PC-9 (cell line): ENCODE data around the gene TMEM253. TPM values are rescaled to one million over a fixed set of nuclear protein-coding genes. Genes with fewer than 3 reads are reported as not detected.

Experiments
- BruUV-seq: library from RNA; stranded (reverse); fragments of 400-500 nt; replicated peaks from 2 replicates; lab custom pipeline; 2021; lab: Mats Ljungman, UMichigan
- CTCF ChIA-PET: fragments of 300-600 bp; sonication (Branson Sonifier 250); formaldehyde crosslinking; loops from one replicate; lab custom pipeline; 2022; ENCODE audit warnings: antibody characterized with exemption; lab: Charles Lee
- POLR2A ChIA-PET: fragments of 300-600 bp; sonication (Branson Sonifier 250); formaldehyde crosslinking; loops from one replicate; lab custom pipeline; 2022; ENCODE audit warnings: antibody characterized with exemption; ENCODE audit not compliant: unreplicated experiment; lab: Charles Lee
- DNase-seq, 2 experiments: peaks; one replicate each; pipeline versions ENCODE4 v3.0.0 to v3.0.0-alpha.2; 2015 to 2022; ENCODE audit warnings: mixed read lengths in 1 of 2
- H2AFZ ChIP-seq: fragments of 200-600 bp; sonication (generic); 2 replicates; pipeline ENCODE4 v1.8.1; 2017; ENCODE audit warnings: antibody characterized with exemption
- H3F3A ChIP-seq: fragments of 200-600 bp; sonication (generic); 2 replicates; pipeline ENCODE4 v1.8.1; 2017; ENCODE audit warnings: antibody characterized with exemption, mild to moderate bottlenecking, low read depth; ENCODE audit not compliant: insufficient read depth
- H3K27ac ChIP-seq: fragments of 200-600 bp; sonication (generic); 2 replicates; pipeline ENCODE4 v1.6.1; 2016; ENCODE audit warnings: mixed run types
- H3K27me3 ChIP-seq: fragments of 200-600 bp; sonication (generic); 2 replicates; pipeline ENCODE4 v1.6.1; 2016; ENCODE audit warnings: low read depth, mixed run types; ENCODE audit not compliant: insufficient read depth
- H3K36me3 ChIP-seq: fragments of 200-600 bp; sonication (generic); 2 replicates; pipeline ENCODE4 v1.6.1; 2016; ENCODE audit warnings: low read depth, mixed run types
- H3K4me1 ChIP-seq: fragments of 200-600 bp; sonication (generic); replicated peaks from 2 replicates; pipeline ENCODE4 v1.6.1; 2016; ENCODE audit warnings: mixed run types; ENCODE audit not compliant: insufficient read depth
- H3K4me2 ChIP-seq: fragments of 200-600 bp; sonication (generic); 2 replicates; pipeline ENCODE4 v1.6.1; 2017; ENCODE audit warnings: mixed run types
- H3K4me3 ChIP-seq: fragments of 200-600 bp; sonication (generic); 2 replicates; pipeline ENCODE4 v1.6.1; 2016; ENCODE audit warnings: mixed run types
- H3K79me2 ChIP-seq: fragments of 200-600 bp; sonication (generic); 2 replicates; pipeline ENCODE4 v1.6.1; 2017; ENCODE audit warnings: low read depth, mixed run types
- H3K9me2 ChIP-seq: fragments of 200-600 bp; sonication (generic); 2 replicates; pipeline ENCODE4 v1.8.1; 2017; ENCODE audit warnings: mild to moderate bottlenecking; ENCODE audit not compliant: insufficient read depth
- H3K9me3 ChIP-seq: fragments of 200-600 bp; sonication (generic); 2 replicates; pipeline ENCODE4 v1.8.1; 2016; ENCODE audit warnings: low read depth; ENCODE audit not compliant: insufficient read depth
- H4K20me1 ChIP-seq: fragments of 200-600 bp; sonication (generic); 2 replicates; pipeline ENCODE4 v1.8.1; 2017; ENCODE audit not compliant: insufficient read depth
- EZH2 ChIP-seq: fragments of 200-600 bp; sonication (generic); IDR thresholded peaks from 2 replicates; pipeline ENCODE4 v1.8.0; 2017; ENCODE audit warnings: antibody characterized with exemption, low read depth
- intact Hi-C: fragments of 100-400 bp; cut with micrococcal nuclease; formaldehyde crosslinking; loops from one replicate; pipeline ENCODE4 v1.10.0; 2022; ENCODE audit not compliant: unreplicated experiment
- total RNA-seq: library from RNA; stranded (reverse); gene quantifications from 2 replicates; pipeline ENCODE4 v1.2.3, GENCODE V29; 2021
- TF ChIP-seq, protein P1 (sequence below): fragments of 200-600 bp; sonication (generic); conservative IDR thresholded peaks from 2 replicates; pipeline ENCODE4 v1.6.1; 2017; ENCODE audit warnings: mixed run types, antibody characterized with exemption, mild to moderate bottlenecking, moderate library complexity

TMEM253 gene
- total RNA-seq, 1 experiment from 2014 or later = 1.4 TPM

DNA sequence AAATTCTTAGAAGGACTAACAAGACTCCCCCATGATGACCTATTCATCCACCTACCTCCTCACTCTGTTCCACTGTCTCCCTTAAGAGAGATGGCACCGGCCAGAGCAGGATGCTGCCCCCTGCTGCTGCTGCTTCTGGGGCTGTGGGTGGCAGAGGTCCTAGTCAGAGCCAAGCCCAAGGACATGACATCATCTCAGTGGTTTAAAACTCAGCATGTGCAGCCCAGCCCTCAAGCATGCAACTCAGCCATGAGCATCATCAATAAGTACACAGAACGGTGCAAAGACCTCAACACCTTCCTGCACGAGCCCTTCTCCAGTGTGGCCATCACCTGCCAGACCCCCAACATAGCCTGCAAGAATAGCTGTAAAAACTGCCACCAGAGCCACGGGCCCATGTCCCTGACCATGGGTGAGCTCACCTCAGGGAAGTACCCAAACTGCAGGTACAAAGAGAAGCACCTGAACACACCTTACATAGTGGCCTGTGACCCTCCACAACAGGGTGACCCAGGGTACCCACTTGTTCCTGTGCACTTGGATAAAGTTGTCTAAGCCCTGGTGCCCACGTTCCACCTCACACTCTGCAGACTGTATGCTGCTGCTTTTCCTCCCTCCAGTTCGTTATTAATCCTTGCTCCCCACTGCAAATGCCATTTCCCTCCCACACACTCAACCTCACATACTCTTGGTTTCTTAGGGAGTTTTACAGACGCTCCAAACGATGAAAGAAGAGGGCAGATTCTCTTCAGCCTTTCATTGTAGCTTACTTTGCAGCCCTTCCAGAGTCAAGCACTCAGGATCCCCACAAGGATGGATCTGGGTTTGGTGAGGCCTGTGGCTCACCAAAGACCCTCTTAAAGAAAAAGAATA is 42.8 kb upstream of the TMEM253 start, which contains the start of gene RNASE8:
Gene RNASE8 (plus strand): TSS at position 20 of the 873 bp plus-strand sequence. CDS start 71 bp downstream, at position 91.
- intact Hi-C loops = no loop called here
- H3K79me2 ChIP-seq = no peaks in the 10 kb centered on the region
- H4K20me1 ChIP-seq = no peaks in the 10 kb centered on the region
- H3K9me3 ChIP-seq = no peaks in the 10 kb centered on the region
- H3K27me3 ChIP-seq = no peaks in the 10 kb centered on the region
- ChIA-PET CTCF (no interaction called here), POLR2A (no interaction called here)
- no peaks in the 10 kb centered on the region for H3K36me3 ChIP-seq
- peak in 1 of 2 experiments; percentile 36 for DNase-seq
- no TSS peak for BruUV-seq
- H3K4me2 ChIP-seq = no peak within 1 kb of the TSS
- H3K9me2 ChIP-seq = no peaks in the 10 kb centered on the region
- no peaks in the 10 kb centered on the region for H3K4me1 ChIP-seq
- H3K27ac ChIP-seq = no peak within 1 kb of the TSS
- no peak for TF ChIP-seq EZH2
- TF ChIP-seq, protein P1, sequence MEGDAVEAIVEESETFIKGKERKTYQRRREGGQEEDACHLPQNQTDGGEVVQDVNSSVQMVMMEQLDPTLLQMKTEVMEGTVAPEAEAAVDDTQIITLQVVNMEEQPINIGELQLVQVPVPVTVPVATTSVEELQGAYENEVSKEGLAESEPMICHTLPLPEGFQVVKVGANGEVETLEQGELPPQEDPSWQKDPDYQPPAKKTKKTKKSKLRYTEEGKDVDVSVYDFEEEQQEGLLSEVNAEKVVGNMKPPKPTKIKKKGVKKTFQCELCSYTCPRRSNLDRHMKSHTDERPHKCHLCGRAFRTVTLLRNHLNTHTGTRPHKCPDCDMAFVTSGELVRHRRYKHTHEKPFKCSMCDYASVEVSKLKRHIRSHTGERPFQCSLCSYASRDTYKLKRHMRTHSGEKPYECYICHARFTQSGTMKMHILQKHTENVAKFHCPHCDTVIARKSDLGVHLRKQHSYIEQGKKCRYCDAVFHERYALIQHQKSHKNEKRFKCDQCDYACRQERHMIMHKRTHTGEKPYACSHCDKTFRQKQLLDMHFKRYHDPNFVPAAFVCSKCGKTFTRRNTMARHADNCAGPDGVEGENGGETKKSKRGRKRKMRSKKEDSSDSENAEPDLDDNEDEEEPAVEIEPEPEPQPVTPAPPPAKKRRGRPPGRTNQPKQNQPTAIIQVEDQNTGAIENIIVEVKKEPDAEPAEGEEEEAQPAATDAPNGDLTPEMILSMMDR = no peak; the same call in 1 of the 2 replicates
- H2AFZ ChIP-seq = no peak within 1 kb of the TSS
- no peak within 1 kb of the TSS for H3K4me3 ChIP-seq
- no peaks in the 10 kb centered on the region for H3F3A ChIP-seq

DNA sequence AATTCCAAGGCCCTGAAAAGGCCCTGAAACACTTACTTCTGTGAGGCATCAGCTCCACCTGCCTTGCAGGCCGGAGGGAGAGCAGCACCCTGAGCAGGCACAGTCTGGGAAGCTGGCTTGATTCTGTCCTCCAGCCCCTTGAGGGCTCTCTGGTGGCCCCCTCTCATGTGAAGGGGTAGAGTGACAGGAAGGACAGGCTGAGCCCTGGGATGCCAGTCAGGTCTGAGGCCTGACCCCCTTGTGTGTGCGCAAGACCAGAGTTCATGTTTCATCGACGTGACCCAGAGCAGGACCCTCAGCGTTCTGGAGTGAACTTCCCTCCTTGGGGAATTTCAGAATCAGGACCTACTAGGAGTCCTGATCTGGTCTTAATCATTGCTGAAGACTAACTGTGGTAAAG is 42.0 kb upstream of the TMEM253 start:
- Histone ChIP-seq H4K20me1 (no peaks in the 10 kb centered on the region), H3K79me2 (no peaks in the 10 kb centered on the region), H2AFZ (no peak overlapping the region), H3K36me3 (no peaks in the 10 kb centered on the region), H3K4me3 (no peak overlapping the region), H3F3A (no peaks in the 10 kb centered on the region), H3K4me2 (no peak overlapping the region), H3K9me2 (no peaks in the 10 kb centered on the region), H3K27ac (no peak overlapping the region), H3K27me3 (no peaks in the 10 kb centered on the region), H3K9me3 (no peaks in the 10 kb centered on the region), H3K4me1 (no peaks in the 10 kb centered on the region)
- no peak for TF ChIP-seq EZH2
- TF ChIP-seq, protein P1 = no peak
- intact Hi-C loops = no loop called here
- DNase-seq = no peak
- CTCF ChIA-PET = interaction anchor here (0.5 kb wide), 1 partner anchor 220 kb away, joined by 3 read pairs; no protein-coding TSS in a partner anchor
- POLR2A ChIA-PET = no interaction called here
- no TSS peak for BruUV-seq

DNA sequence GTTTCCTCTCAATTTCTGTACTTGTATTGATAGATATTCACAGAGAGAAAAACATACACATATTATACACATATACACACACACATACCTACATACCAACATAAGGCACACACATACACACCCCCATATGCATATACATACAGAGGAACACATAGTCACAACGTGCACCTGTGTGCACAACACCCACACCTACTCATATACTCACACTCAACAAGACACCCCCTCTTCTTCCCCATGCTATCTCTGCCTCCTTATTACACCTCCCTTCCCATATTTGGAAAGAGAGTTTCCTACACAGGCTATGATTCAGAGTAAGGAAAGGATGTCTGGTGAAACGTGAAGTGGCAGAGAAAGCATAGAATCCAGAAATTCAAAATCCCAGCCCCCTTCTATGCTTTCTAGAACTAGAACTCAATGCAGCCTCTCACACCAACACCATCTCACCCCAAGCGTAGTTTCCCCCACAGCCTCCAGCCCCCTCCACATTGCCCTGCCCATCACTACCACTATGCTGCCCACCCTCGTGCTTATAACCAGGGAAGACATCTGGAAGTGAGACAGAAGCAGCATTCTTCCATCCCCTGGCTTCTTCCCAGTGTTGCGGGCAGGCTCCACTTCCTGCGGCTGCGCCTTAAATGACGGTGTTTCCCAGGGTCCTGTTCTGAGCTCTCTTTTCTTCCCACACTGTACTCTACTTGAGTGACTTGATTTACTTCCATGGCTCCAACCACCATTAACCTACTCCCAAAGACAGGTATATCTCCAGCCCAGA is 40.8 kb upstream of the TMEM253 start:
- Histone ChIP-seq H3K9me3 (no peaks in the 10 kb centered on the region), H3K4me1 (no peaks in the 10 kb centered on the region), H3K4me2 (no peak overlapping the region), H3K79me2 (no peaks in the 10 kb centered on the region), H3K27ac (no peak overlapping the region), H3K9me2 (no peaks in the 10 kb centered on the region), H3K4me3 (no peak overlapping the region), H3K27me3 (no peaks in the 10 kb centered on the region), H3K36me3 (no peaks in the 10 kb centered on the region), H2AFZ (no peak overlapping the region), H4K20me1 (no peaks in the 10 kb centered on the region), H3F3A (no peaks in the 10 kb centered on the region)
- ChIA-PET CTCF (no interaction called here), POLR2A (no interaction called here)
- DNase-seq = no peak
- TF ChIP-seq, protein P1 = no peak
- no peak for TF ChIP-seq EZH2
- BruUV-seq = no TSS peak
- intact Hi-C loops = loop anchor here (10.0 kb wide), 1 partner anchor 45 kb away; no protein-coding TSS in a partner anchor
